Activated T-helper 2 cell treated with anti-CD3 and anti-CD28 coated beads, Interferon-gamma antibody, Interleukin-2, Interleukin-4, amounts not matched to agents 10 μg/mL and 5 μg/mL and 100 μg/mL, durations not matched to agents 14 hours and 24 hours and 36 hours (primary cell): ENCODE measurements around the gene FLOT1. TPM values are rescaled to one million over a fixed set of nuclear protein-coding genes. Genes with fewer than 3 reads are reported as not detected.
"Not testable (repeated sequence)": the region's sequence is repeated elsewhere in the genome, so short reads cannot be mapped to it uniquely, and the experiment has no call there.

Experiments
- DNase-seq: peaks from one replicate; pipeline ENCODE4 v3.0.0; 2021; ENCODE audit warnings: low spot score
- H3K27ac Mint-ChIP-seq: one replicate; pipeline ENCODE4 v1.8.0; 2021; ENCODE audit warnings: mixed read lengths
- H3K27me3 Mint-ChIP-seq: one replicate; pipeline ENCODE4 v1.8.0; 2021; ENCODE audit warnings: low read depth, mixed read lengths
- H3K36me3 Mint-ChIP-seq: one replicate; pipeline ENCODE4 v1.8.0; 2021; ENCODE audit warnings: low read depth, mixed read lengths
- H3K4me1 Mint-ChIP-seq: one replicate; pipeline ENCODE4 v1.8.0; 2021; ENCODE audit warnings: low read depth, mixed read lengths
- H3K4me3 Mint-ChIP-seq: one replicate; pipeline ENCODE4 v1.8.0; 2021; ENCODE audit warnings: low read depth, mild to moderate bottlenecking, moderate library complexity, mixed read lengths
- H3K9me3 Mint-ChIP-seq: one replicate; pipeline ENCODE4 v1.8.0; 2021; ENCODE audit warnings: mixed read lengths
- intact Hi-C: fragments of 100-400 bp; cut with micrococcal nuclease; formaldehyde crosslinking; loops from one replicate; pipeline ENCODE4 v1.15.1; 2023
- total RNA-seq: library from RNA; stranded (reverse); gene quantifications from 2 replicates; pipeline ENCODE4 v1.2.3, GENCODE V29; 2022

FLOT1 gene
- total RNA-seq, 1 donor from 2014 or later = 214 TPM

- DNase-seq, H3K27me3 Mint-ChIP-seq, H3K9me3 Mint-ChIP-seq, H3K36me3 Mint-ChIP-seq, intact Hi-C loops, H3K4me3 Mint-ChIP-seq: not testable (repeated sequence)
- Mint-ChIP-seq H3K27ac (peak overlapping the region; percentile 43), H3K4me1 (peaks cover 51% of the 10 kb centered on the region)
These were observed 22.1 kb upstream of the FLOT1 start for GRCh38 chr6:30764490-30765043.

- peak overlapping the region; percentile 43 for H3K27ac Mint-ChIP-seq
- no peaks in the 10 kb centered on the region for H3K36me3 Mint-ChIP-seq
- DNase-seq = no peak
- H3K4me1 Mint-ChIP-seq = peaks cover 47% of the 10 kb centered on the region
- no peak overlapping the region for H3K4me3 Mint-ChIP-seq
- H3K9me3 Mint-ChIP-seq = no peaks in the 10 kb centered on the region
- intact Hi-C loops = no loop called here
- H3K27me3 Mint-ChIP-seq = no peaks in the 10 kb centered on the region
These were observed 21.4 kb upstream of the FLOT1 start for GRCh38 chr6:30763618-30764489.

DNA sequence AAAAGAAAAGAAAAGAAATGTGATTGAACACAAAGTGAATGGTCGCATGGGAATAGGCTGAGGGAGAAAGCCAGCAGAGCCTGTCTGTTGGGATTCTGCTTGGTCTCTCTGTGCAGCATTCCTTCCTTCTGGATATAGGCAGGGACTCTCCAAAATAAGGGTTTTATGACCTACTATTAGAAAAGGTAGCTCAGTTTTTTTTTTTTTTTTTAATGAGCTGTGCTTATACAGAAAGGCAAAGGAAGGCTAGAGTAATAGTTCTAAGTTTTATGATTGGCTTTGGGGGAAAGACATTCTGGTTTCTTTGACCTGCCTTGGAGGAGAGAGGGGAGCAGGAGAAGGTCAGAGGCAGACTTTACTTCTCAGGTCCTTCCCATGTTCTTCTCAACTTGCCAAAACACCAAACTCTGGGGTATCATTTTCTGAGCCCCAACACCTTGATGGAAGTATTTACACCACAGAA, 20.7 kb upstream of the FLOT1 start:
- Mint-ChIP-seq H3K27ac (no peak overlapping the region), H3K4me1 (peaks cover 42% of the 10 kb centered on the region), H3K36me3 (no peaks in the 10 kb centered on the region), H3K9me3 (no peaks in the 10 kb centered on the region), H3K4me3 (no peak overlapping the region), H3K27me3 (no peaks in the 10 kb centered on the region)
- no peak for DNase-seq
- intact Hi-C loops = no loop called here

- Mint-ChIP-seq H3K4me1 (peaks cover 34% of the 10 kb centered on the region), H3K27me3 (no peaks in the 10 kb centered on the region), H3K36me3 (no peaks in the 10 kb centered on the region), H3K4me3 (no peak overlapping the region), H3K9me3 (no peaks in the 10 kb centered on the region), H3K27ac (no peak overlapping the region)
- no peak for DNase-seq
- intact Hi-C loops = no loop called here
These were observed 19.4 kb upstream of the FLOT1 start for GRCh38 chr6:30761791-30762429.

DNA sequence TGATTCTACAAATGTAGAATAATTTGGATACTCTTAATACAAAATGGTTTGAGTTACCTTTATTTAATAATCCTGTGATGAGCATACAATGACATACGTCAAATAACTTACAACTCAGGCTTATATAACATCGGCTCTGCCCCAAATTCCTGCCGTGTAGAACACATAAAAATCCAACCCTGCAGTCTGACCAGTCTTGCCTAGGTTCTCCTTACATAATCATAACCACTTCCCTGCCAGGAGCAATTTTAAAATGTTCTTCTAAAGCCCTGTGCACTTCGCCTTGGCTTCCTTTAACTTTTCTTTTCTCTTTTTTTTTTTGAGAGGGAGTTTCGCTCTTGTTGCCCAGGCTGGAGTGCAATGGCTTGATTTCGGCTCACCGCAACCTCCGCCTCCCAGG, 18.1 kb upstream of the FLOT1 start:
- H3K9me3 Mint-ChIP-seq = no peaks in the 10 kb centered on the region
- no peak for DNase-seq
- H3K27me3 Mint-ChIP-seq = no peaks in the 10 kb centered on the region
- peaks cover 27% of the 10 kb centered on the region for H3K4me1 Mint-ChIP-seq
- no peaks in the 10 kb centered on the region for H3K36me3 Mint-ChIP-seq
- intact Hi-C loops = no loop called here
- no peak overlapping the region for H3K27ac Mint-ChIP-seq
- no peak overlapping the region for H3K4me3 Mint-ChIP-seq

GRCh38 chr6:30759575-30760239, 17.2 kb upstream of the FLOT1 start:
- no peaks in the 10 kb centered on the region for H3K9me3 Mint-ChIP-seq
- intact Hi-C loops = no loop called here
- no peak overlapping the region for H3K27ac Mint-ChIP-seq
- H3K4me1 Mint-ChIP-seq = peaks cover 25% of the 10 kb centered on the region
- H3K27me3 Mint-ChIP-seq = no peaks in the 10 kb centered on the region
- no peak for DNase-seq
- no peak overlapping the region for H3K4me3 Mint-ChIP-seq
- no peaks in the 10 kb centered on the region for H3K36me3 Mint-ChIP-seq

DNA sequence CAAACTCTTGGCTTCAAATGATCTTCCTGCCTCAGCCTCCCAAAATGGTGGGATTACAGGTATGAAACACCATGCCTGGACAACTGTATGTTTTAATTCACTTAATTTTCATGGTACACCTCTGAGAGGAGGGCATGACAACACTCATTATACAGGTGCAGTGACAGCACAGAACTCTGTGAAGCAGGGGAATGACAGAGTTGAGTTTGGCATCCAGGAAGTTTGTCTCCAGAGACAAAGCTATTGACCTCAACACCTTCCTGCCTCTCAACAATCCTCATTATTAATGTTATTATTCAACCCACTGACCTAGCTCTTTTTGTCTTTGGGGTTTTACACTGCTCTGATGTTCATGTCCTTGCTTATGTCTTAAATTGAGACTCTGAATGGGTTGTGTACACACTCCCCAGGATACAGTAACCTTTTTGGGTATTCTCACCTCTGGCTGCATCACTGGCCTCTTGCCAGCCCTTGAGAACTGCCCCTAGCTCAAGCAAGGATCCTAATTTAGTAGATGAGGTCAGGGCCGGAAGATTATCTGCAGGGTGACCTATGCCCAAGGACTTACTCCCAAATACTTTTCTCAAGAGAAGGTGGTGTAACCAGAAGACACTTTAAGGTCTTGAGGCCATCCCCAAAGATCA, 14.9 kb upstream of the FLOT1 start:
- Mint-ChIP-seq H3K36me3 (no peaks in the 10 kb centered on the region), H3K27me3 (no peaks in the 10 kb centered on the region), H3K4me3 (no peak overlapping the region), H3K27ac (no peak overlapping the region), H3K9me3 (no peaks in the 10 kb centered on the region), H3K4me1 (peaks cover 15% of the 10 kb centered on the region)
- intact Hi-C loops = no loop called here
- no peak for DNase-seq

DNA sequence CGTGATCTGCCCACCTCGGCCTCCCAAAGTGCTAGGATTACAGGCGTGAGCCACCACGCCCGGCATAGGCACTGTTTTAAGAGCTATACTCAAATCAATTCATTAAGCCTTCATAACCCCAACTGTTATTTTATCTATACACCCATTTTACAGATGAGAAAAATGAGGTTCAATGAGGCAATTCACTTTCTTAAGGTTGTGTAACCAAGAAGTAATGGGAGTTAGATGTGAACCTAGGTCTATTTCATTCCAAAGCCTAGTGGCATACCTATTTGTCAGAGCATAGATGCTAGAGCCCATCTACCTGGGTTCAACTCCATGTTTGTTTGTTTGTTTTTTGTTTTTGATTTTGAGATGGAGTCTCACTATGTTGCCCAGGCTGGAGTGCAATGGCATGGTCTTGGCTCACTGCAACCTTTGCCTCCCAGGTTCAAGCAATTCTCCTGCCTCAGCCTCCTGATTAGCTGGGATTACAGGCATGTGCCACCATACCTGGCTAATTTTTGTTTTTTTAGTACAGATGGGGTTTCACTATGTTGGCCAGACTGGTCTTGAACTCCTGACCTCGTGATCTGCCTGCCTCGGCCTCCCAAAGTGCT, 14.0 kb upstream of the FLOT1 start:
- DNase-seq, H3K36me3 Mint-ChIP-seq, H3K27me3 Mint-ChIP-seq, H3K4me3 Mint-ChIP-seq, intact Hi-C loops, H3K27ac Mint-ChIP-seq, H3K9me3 Mint-ChIP-seq: not testable (repeated sequence)
- peaks cover 13% of the 10 kb centered on the region for H3K4me1 Mint-ChIP-seq

GRCh38 chr6:30754631-30755030, 12.1 kb upstream of the FLOT1 start:
- no peak overlapping the region for H3K4me3 Mint-ChIP-seq
- H3K36me3 Mint-ChIP-seq = no peaks in the 10 kb centered on the region
- H3K27ac Mint-ChIP-seq = no peak overlapping the region
- H3K27me3 Mint-ChIP-seq = no peaks in the 10 kb centered on the region
- H3K4me1 Mint-ChIP-seq = peaks cover 14% of the 10 kb centered on the region
- no peak for DNase-seq
- no peaks in the 10 kb centered on the region for H3K9me3 Mint-ChIP-seq
- intact Hi-C loops = no loop called here

DNA sequence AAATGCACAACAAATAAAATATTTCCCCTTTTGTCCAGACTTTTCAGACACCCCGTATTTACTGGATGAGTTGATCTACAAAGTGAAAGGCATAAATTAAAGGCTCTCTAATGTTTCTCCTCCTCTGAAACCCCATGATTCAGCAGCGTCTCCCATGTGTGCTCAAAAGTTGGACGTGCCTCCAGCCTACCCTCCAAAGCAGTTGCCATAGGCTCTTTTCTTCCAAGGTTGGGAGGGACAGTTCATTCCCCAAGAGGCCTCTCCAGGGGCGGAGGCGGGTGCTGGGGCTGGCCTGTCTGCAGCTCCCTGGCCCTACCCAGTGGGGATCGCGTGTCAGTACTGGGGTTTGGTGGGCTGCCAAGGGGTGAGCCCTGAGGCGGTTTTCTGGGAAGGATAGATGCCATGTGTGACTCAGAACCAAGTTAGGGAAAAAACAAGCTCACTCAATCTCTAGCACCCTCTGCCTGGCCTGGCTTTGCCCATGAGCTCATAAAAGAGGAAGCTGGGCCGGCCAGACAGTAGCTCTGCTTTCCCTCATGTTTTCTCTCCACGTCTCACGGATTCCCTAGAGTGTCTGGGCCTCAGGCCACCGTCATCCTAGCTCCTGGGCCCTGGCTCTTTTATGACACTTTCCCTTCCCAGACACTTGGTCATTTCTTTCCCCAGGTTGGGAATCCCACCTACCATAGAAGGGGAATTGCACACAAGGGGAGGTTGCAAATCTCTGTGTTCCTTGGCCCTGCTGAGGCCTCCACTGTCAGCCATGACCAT, 9.9 kb upstream of the FLOT1 start:
- intact Hi-C loops = no loop called here
- Mint-ChIP-seq H3K9me3 (no peaks in the 10 kb centered on the region), H3K4me1 (peaks cover 20% of the 10 kb centered on the region), H3K27me3 (no peaks in the 10 kb centered on the region), H3K27ac (no peak overlapping the region), H3K36me3 (no peaks in the 10 kb centered on the region), H3K4me3 (no peak overlapping the region)
- no peak for DNase-seq

DNA sequence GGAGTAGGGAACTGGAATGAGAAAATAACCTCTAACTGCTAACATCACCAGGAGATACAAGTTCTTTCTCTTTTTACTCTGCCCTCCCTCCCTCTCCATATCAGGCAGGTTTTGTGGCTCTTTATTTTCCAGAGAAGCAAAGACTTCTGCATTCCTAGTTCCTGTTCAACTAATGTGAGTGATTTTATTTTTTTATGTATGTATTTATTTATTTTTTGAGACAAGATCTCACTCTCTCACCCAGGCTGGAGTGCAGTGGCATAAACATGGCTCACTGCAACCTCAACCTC, 7.8 kb upstream of the FLOT1 start:
- Mint-ChIP-seq H3K4me3 (no peak overlapping the region), H3K4me1 (peaks cover 25% of the 10 kb centered on the region), H3K9me3 (no peaks in the 10 kb centered on the region), H3K27me3 (no peaks in the 10 kb centered on the region), H3K27ac (no peak overlapping the region), H3K36me3 (no peaks in the 10 kb centered on the region)
- intact Hi-C loops = no loop called here
- DNase-seq = no peak
